RPMI8226 (cell line): ENCODE measurements around the gene SGSH.
A peak's percentile ranks its signal among the peaks of the same experiment; 100 is the strongest.

ENCODE experiments used
- DNase-seq: peaks from one replicate; pipeline ENCODE4 v3.0.0-alpha.2; 2015

Gene SGSH

GRCh38 chr17:80182118-80182844 lies 37.9 kb downstream of the SGSH start:
- DNase-seq: no peak

DNA sequence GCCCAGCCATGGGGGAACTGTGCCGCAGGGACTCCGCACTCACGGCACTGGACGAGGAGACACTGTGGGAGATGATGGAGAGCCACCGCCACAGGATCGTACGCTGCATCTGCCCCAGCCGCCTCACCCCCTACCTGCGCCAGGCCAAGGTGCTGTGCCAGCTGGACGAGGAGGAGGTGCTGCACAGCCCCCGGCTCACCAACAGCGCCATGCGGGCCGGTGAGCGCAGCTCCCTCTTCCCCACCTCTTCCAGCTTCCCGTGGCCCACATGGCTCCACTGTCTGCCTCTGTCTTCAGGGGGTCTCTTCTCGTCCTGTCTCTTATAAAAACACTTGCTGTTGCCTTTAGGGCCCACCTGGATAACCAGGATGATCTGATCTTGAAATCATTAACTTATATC lies 38.7 kb downstream of the SGSH start:
- DNase-seq: no peak

GRCh38 chr17:80180192-80180591 lies 39.9 kb downstream of the SGSH start:
- no peak for DNase-seq

- no peak for DNase-seq
Observed at GRCh38 chr17:80177986-80178595, 42.0 kb downstream of the SGSH start.

DNA sequence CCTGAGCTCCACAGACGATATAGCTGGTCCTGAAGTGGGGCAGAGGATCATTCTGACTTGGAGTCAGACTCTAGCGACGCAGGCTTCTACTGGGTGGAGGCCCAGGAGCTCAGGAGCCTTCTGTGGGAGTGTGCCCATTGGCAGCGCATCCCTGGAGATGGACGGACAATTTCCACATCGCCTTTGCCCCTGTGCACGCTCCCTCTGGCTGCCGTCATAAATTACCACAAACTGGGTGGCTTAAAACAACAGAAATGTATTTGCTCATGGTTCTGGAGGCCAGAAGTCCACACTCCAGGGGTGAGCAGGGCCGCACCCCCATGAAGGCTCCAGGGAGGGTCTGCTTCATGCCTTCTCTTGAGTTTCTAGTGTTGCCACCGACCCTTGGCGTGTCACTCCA lies 43.4 kb downstream of the SGSH start:
- DNase-seq: no peak

DNA sequence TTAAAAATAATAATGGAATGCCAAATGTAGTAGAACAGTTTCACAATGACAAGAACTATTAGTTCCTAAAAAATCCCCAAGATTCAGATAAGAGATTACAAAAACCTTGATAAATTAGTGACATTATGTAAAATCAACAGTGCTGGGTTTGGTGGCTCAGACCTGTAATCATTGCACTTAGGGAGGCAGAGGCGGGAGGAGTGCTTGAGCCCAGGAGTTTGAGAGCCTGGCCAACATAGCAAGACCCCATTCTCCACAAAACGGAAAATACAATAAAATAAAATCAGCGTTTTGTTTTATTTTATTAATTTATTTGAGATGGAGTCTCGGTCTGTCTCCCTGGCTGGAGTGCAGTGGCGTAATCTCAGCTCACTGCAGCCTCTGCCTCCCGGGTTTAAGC lies 46.2 kb downstream of the SGSH start:
- no peak for DNase-seq

- DNase-seq: no peak
Observed at GRCh38 chr17:80173126-80173525, 47.0 kb downstream of the SGSH start.

GRCh38 chr17:80171681-80172080 lies 48.5 kb downstream of the SGSH start:
- DNase-seq: no peak

DNA sequence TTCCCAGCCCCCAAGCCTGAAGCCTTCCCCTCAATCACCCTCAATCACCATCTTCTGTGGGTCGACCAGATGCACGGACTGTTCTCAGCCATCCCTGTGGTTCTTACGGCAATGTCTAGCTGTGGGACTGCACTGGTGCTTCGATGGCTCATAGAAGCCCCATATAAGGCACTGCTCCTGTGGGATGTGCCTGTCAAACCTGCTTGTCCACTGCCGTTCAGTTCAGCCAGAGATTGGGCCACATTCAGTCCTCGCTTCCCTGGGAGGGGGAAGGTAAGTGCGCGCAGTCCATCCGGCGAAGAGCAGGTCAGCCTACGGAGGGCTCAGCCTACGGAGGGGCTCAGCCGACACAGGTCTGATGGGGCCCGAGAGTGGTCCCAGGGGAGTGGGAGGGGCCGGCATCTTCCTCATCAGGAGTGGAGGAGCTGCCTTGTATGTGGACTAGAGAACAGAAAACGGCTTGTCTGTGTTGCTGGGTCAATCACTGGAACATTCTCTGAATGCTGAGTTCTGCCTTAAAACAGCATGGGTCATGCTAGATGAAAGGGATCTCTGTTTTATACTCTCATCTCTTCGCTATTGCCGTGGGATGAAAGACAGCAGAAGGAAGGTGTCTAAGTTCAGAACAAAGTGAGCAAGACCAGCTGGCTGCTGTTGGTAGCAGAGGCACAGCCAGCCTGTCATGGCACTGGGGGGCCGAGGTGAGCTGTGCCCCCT lies 50.2 kb downstream of the SGSH start, which contains the start of gene CARD14:
Gene CARD14, plus strand, starts transcription at position 247 of the 717 bp plus-strand sequence. CDS start 11,409 bp downstream, outside the sequence.
- DNase-seq: no peak

DNA sequence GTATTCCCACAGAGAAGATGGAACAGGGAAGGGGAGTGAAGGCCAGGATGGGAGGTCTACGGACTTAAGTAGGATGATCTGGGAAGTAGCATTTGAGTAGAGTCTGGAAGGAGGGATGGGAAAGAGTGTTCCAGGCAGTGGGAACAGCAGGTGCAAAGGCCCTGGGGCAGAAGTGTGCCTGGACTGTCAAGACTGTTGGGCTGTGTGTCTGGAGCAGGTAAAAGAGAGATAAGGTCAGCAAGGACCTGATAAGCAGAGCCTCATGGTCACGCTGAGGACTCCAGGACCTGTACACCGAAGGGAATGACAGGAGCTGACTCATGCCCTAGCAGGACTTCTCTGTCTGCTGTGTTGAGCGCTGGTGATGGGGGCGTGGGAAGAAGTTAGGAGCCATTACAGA lies 51.0 kb downstream of the SGSH start:
- DNase-seq: no peak

- no peak for DNase-seq
Observed at GRCh38 chr17:80168371-80168770, 51.8 kb downstream of the SGSH start.

DNA sequence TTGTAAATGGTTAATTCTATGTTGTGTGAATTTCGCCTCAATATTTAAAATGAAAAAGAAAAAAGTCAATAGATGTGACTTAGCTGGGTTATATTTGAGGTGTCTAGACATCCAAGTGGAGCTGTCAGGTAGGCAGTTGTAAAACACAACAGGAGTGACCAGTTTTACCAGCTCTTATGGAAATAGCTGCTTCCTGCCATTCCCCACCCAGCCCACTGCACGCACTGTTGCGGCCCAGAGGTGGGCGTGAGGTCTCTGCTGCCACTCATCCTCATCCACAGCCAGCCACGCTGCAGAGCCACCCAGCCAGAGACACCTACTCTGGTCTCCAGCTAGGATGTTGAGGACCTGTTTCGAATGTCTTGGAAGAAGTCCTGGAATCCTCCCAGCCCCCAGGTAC lies 53.7 kb downstream of the SGSH start:
- DNase-seq: no peak

- DNase-seq: no peak
Observed at GRCh38 chr17:80164185-80164584, 55.9 kb downstream of the SGSH start.

GRCh38 chr17:80163336-80163735 lies 56.8 kb downstream of the SGSH start:
- DNase-seq: peak; percentile 50

DNA sequence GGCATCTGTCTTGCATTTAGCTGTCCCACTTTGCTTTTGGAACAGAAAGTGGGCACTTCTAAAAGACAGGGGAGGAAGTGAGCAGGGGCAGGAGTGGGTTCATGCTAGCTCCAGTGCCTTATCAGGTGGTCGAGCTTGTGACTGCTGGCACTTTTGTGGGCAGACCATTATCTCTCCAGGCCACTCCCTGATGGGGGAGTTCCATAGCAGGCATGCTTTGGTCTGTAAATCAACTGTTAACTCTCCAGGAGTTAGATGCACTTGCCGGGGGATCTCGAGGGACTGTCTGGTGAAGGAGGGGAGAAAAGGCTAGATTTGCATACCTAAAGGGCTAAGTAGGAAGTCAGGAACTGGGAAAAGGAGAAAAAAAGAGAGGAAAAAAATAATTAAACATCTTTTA lies 59.6 kb downstream of the SGSH start:
- DNase-seq: no peak
